AG04450 (cell line): Measurements from ENCODE around the gene CDH13. TPM values are rescaled to one million over a fixed set of nuclear protein-coding genes. Genes with fewer than 3 reads are reported as not detected.

Experiments used
- CTCF ChIA-PET: fragments of 300-600, 350-600 bp; formaldehyde crosslinking; extraction: SDS; loops from one replicate; lab custom pipeline; 2022; ENCODE audit warnings: antibody characterized with exemption, inconsistent platforms; lab: Charles Lee
- POLR2A ChIA-PET: fragments of 350-600 bp; formaldehyde crosslinking; extraction: SDS; loops from one replicate; lab custom pipeline; 2021; ENCODE audit warnings: antibody characterized with exemption, inconsistent platforms; lab: Yijun Ruan, JAX
- DNase-seq: peaks from one replicate; pipeline ENCODE4 v3.0.0-alpha.2; 2011; ENCODE audit warnings: low read depth, low spot score
- H3K27ac ChIP-seq: one replicate; pipeline ENCODE4 v1.5.1; 2012; ENCODE audit warnings: low read depth, low read length, control low read depth
- H3K27me3 ChIP-seq: one replicate; pipeline ENCODE4 v1.6.0; 2012; ENCODE audit warnings: low read length; ENCODE audit not compliant: control insufficient read depth, insufficient read depth
- H3K4me3 ChIP-seq: 2 replicates; pipeline ENCODE4 v1.5.1; 2011; ENCODE audit warnings: mild to moderate bottlenecking, low read depth, low read length, control low read depth
- H3K9me3 ChIP-seq: 2 replicates; pipeline ENCODE4 v1.5.1; 2012; ENCODE audit warnings: low read length; ENCODE audit not compliant: control insufficient read depth, insufficient read depth
- CTCF ChIP-seq: IDR thresholded peaks from 2 replicates; pipeline ENCODE4 v1.5.1; 2011; ENCODE audit warnings: low read depth, low read length, control low read depth, inconsistent platforms
- polyA plus RNA-seq: library from polyadenylated mRNA; depleted of rRNA; stranded (reverse); fragments of >200 nt; gene quantifications from 2 replicates; pipeline ENCODE4 v1.2.3, GENCODE V29; 2011

CDH13 gene
- polyA plus RNA-seq, 1 experiment = 55.0 TPM

GRCh38 chr16:83312015-83312717, 685.4 kb downstream of the CDH13 start:
- CTCF ChIA-PET = interaction anchor here (1.8 kb wide), 1 partner anchor 10 kb away, joined by 4 read pairs; no protein-coding TSS in a partner anchor
- no peak for DNase-seq
- POLR2A ChIA-PET = no interaction called here
- Histone ChIP-seq H3K9me3 (no peaks in the 10 kb centered on the region), H3K27ac (no peak overlapping the region), H3K4me3 (no peak overlapping the region), H3K27me3 (no peaks in the 10 kb centered on the region)
- no peak for TF ChIP-seq CTCF

- Histone ChIP-seq H3K27ac (no peak overlapping the region), H3K27me3 (no peaks in the 10 kb centered on the region), H3K9me3 (no peaks in the 10 kb centered on the region), H3K4me3 (no peak overlapping the region)
- DNase-seq = no peak
- ChIA-PET POLR2A (no interaction called here), CTCF (interaction anchor here (1.8 kb wide), 1 partner anchor 10 kb away, joined by 4 read pairs; no protein-coding TSS in a partner anchor)
- no peak for TF ChIP-seq CTCF
These were observed 686.0 kb downstream of the CDH13 start for GRCh38 chr16:83312718-83313245.

GRCh38 chr16:83315271-83315670, 688.5 kb downstream of the CDH13 start:
- Histone ChIP-seq H3K27me3 (no peaks in the 10 kb centered on the region), H3K27ac (no peak overlapping the region), H3K4me3 (no peak overlapping the region), H3K9me3 (no peaks in the 10 kb centered on the region)
- no peak for TF ChIP-seq CTCF
- no peak for DNase-seq
- CTCF ChIA-PET = no interaction called here
- POLR2A ChIA-PET = no interaction called here

- no peak for DNase-seq
- Histone ChIP-seq H3K27ac (no peak overlapping the region), H3K27me3 (no peaks in the 10 kb centered on the region), H3K4me3 (no peak overlapping the region), H3K9me3 (no peaks in the 10 kb centered on the region)
- no peak for TF ChIP-seq CTCF
- ChIA-PET CTCF (interaction anchor here (0.6 kb wide), 1 partner anchor 59 kb away, joined by 4 read pairs; no protein-coding TSS in a partner anchor), POLR2A (interaction anchor here (0.6 kb wide), 1 partner anchor 512 kb away, joined by 6 read pairs; no protein-coding TSS in a partner anchor)
These were observed 689.7 kb downstream of the CDH13 start for GRCh38 chr16:83316458-83316857.

GRCh38 chr16:83318390-83318789, 691.6 kb downstream of the CDH13 start:
- DNase-seq = no peak
- Histone ChIP-seq H3K9me3 (no peaks in the 10 kb centered on the region), H3K4me3 (no peak overlapping the region), H3K27me3 (no peaks in the 10 kb centered on the region), H3K27ac (no peak overlapping the region)
- POLR2A ChIA-PET = no interaction called here
- no peak for TF ChIP-seq CTCF
- CTCF ChIA-PET = interaction anchor here (0.9 kb wide), 1 partner anchor 14 kb away, joined by 4 read pairs; no protein-coding TSS in a partner anchor
